Measurements from ENCODE around the gene HDGFL2.

HDGFL2 gene

GRCh38 chr19:4473763-4474513 lies 1.8 kb downstream of the HDGFL2 start:
- peak overlapping the region; percentile 88 to 90 (median 90) for H3K4me3 Mint-ChIP-seq
- peak overlapping the region; percentile 81 to 91 (median 84) for H3K27ac Mint-ChIP-seq
- TF ChIP-seq CTCF (IDR thresholded peaks at IDR 0.05; ENCODE audit: unreplicated experiment in 3 of 3), result no peak

DNA sequence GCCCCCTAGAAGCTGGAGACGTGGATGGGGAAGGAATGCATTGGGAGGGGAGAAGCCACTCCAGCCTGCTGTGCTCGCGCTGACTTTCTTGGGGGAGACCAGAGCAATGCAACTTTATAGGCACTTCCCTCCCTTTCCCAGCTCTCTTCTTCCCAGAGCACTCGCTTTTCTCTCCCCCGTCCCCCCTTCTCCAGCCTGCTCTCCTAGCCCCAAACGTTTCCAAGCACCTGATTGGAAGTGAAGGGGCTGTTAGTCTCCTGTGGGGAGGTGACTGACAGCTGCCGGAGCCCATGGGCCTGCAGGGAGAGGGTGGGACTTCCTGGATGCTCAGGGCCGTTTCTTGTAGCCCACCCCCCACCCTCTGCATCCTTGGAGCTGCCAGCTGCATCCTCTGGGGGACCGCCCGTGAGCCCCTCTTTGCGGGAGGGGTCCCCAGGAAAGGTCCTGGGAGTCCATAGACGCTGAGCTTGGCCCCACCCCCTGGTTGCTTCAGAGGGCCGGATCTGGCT lies 2.5 kb downstream of the HDGFL2 start:
- Mint-ChIP-seq H3K27ac (peak overlapping the region; percentile 81 to 91 (median 84)), H3K27me3 (ENCODE audit: low read depth) (no peaks in the 10 kb centered on the region), H3K4me1 (peaks cover 8% of the 10 kb centered on the region), H3K9me3 (no peaks in the 10 kb centered on the region), H3K4me3 (peak overlapping the region; percentile 88 to 90 (median 90)), H3K36me3 (ENCODE audit: low read depth) (peaks cover 19% of the 10 kb centered on the region)
- TF ChIP-seq CTCF (IDR thresholded peaks at IDR 0.05; ENCODE audit: unreplicated experiment in 3 of 3), result no peak

More at GRCh38 chr19:4473763-4474513, 1.8 kb downstream of the HDGFL2 start:
- Mint-ChIP-seq H3K9me3 (no peaks in the 10 kb centered on the region), H3K36me3 (ENCODE audit: low read depth) (peaks cover 19% of the 10 kb centered on the region), H3K27me3 (ENCODE audit: low read depth) (no peaks in the 10 kb centered on the region), H3K4me1 (peaks cover 8% of the 10 kb centered on the region)

- peak overlapping the region in 2 of 3 experiments; percentile 43 to 53 for H3K4me3 Mint-ChIP-seq
- H3K27ac Mint-ChIP-seq, result no peak overlapping the region
- H3K4me1 Mint-ChIP-seq, result peaks cover 8% of the 10 kb centered on the region
- TF ChIP-seq CTCF (IDR thresholded peaks at IDR 0.05; ENCODE audit: unreplicated experiment in 3 of 3), result no peak
- no peaks in the 10 kb centered on the region for H3K27me3 Mint-ChIP-seq (ENCODE audit: low read depth)
- no peaks in the 10 kb centered on the region for H3K9me3 Mint-ChIP-seq
- peaks cover 27% of the 10 kb centered on the region for H3K36me3 Mint-ChIP-seq (ENCODE audit: low read depth)
These were observed 5.1 kb downstream of the HDGFL2 start for GRCh38 chr19:4477034-4477801.

GRCh38 chr19:4482721-4483364 lies 10.7 kb downstream of the HDGFL2 start:
- no peaks in the 10 kb centered on the region for H3K9me3 Mint-ChIP-seq
- H3K27ac Mint-ChIP-seq, result no peak overlapping the region
- H3K27me3 Mint-ChIP-seq (ENCODE audit: low read depth), result peaks cover 3% of the 10 kb centered on the region
- peaks cover 45% of the 10 kb centered on the region for H3K36me3 Mint-ChIP-seq (ENCODE audit: low read depth)
- TF ChIP-seq CTCF (IDR thresholded peaks at IDR 0.05; ENCODE audit: unreplicated experiment in 3 of 3), result no peak
- no peak overlapping the region for H3K4me3 Mint-ChIP-seq
- H3K4me1 Mint-ChIP-seq, result no peaks in the 10 kb centered on the region

DNA sequence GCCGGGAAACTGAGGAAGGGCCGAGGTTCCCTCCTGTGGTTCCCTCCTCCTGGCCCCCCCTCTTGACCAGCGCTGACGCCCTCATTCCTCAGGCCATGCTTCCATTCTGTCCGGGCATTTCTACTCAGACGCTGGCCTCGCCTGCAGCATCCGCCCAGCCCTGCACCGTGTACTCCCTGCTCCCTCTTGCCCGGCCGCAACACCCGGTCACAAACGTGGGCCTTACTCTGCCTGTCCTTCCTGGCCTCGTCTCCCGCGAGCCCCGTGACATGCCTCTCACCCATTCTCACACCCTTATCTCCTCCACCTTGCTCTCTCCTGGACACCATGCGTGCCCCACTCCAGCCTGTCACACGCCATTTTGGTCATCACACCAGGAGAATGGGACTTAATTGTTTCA lies 11.3 kb downstream of the HDGFL2 start:
- H3K36me3 Mint-ChIP-seq (ENCODE audit: low read depth), result peaks cover 42% of the 10 kb centered on the region
- no peak overlapping the region for H3K4me3 Mint-ChIP-seq
- H3K4me1 Mint-ChIP-seq, result no peaks in the 10 kb centered on the region
- H3K27me3 Mint-ChIP-seq (ENCODE audit: low read depth), result peaks cover 3% of the 10 kb centered on the region
- no peak overlapping the region for H3K27ac Mint-ChIP-seq
- no peaks in the 10 kb centered on the region for H3K9me3 Mint-ChIP-seq
- no peak for TF ChIP-seq CTCF (IDR thresholded peaks at IDR 0.05; ENCODE audit: unreplicated experiment in 3 of 3)
